Prostate gland (tissue), 2 donors: Measurements from ENCODE around the gene NAA80.

Source experiments
- CTCF ChIP-seq, 4 experiments: fragments of 200-600 bp in 2 of 4; fragments of 450-650 bp in 2 of 4; sonication (generic) in 2 of 4; IDR thresholded peaks; 1 replicate in 3 of 4; 2 replicates in 1 of 4; pipeline ENCODE4 v1.5.1; 2016 to 2019; ENCODE audit warnings: antibody characterized with exemption in 4 of 4, mild to moderate bottlenecking in 2 of 4, moderate library complexity in 2 of 4
- POLR2A ChIP-seq: fragments of 450-650 bp; IDR thresholded peaks from one replicate; pipeline ENCODE4 v1.6.1; 2016; ENCODE audit warnings: antibody characterized with exemption, mild to moderate bottlenecking

GRCh38 chr3:50279255-50280016, 19.8 kb downstream of the NAA80 start:
- TF ChIP-seq POLR2A: no peak
- TF ChIP-seq CTCF (IDR thresholded peaks at IDR 0.05): no peak
